PC-9 (cell line): Measurements from ENCODE around the gene RUFY3.

Experiments used
- EZH2 ChIP-seq: fragments of 200-600 bp; sonication (generic); IDR thresholded peaks from 2 replicates; pipeline ENCODE4 v1.8.0; 2017; ENCODE audit warnings: antibody characterized with exemption, low read depth
- TF ChIP-seq, protein P1 (sequence below): fragments of 200-600 bp; sonication (generic); conservative IDR thresholded peaks from 2 replicates; pipeline ENCODE4 v1.6.1; 2017; ENCODE audit warnings: mixed run types, antibody characterized with exemption, mild to moderate bottlenecking, moderate library complexity

DNA sequence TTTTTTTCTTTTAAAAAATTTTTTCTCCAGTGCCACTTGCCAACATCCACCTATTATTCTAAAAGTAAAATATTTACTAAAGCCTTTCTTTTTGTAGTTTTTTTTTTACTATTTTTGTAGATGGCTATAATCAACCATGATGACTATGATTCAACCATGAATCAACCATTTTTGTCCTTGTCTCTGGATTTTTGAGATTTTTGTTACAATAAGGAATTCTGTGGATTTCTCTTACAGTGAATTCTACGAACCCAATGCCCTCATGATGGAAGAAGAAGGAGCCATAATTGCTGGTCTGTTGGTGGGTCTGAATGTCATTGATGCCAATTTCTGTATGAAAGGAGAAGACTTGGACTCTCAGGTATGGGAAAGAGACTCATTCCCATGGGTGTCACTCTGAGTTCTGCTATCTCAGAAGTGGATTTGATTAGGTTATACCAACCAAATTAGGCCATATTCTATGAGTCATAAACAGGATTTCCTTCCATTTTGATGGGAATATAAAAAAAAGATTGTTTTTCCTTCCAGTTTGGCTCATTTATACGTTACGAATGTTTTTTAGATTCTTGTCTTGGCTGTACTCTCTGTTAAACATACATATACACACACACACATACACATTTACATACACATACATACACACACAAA is 46.7 kb downstream of the RUFY3 start:
- TF ChIP-seq EZH2: no peak
- TF ChIP-seq, protein P1, sequence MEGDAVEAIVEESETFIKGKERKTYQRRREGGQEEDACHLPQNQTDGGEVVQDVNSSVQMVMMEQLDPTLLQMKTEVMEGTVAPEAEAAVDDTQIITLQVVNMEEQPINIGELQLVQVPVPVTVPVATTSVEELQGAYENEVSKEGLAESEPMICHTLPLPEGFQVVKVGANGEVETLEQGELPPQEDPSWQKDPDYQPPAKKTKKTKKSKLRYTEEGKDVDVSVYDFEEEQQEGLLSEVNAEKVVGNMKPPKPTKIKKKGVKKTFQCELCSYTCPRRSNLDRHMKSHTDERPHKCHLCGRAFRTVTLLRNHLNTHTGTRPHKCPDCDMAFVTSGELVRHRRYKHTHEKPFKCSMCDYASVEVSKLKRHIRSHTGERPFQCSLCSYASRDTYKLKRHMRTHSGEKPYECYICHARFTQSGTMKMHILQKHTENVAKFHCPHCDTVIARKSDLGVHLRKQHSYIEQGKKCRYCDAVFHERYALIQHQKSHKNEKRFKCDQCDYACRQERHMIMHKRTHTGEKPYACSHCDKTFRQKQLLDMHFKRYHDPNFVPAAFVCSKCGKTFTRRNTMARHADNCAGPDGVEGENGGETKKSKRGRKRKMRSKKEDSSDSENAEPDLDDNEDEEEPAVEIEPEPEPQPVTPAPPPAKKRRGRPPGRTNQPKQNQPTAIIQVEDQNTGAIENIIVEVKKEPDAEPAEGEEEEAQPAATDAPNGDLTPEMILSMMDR: no peak
